UCSD-AML1 (cell line): ENCODE data around the gene ALDH7A1.
"Not testable (repeated sequence)": the region's sequence is repeated elsewhere in the genome, so short reads cannot be mapped to it uniquely, and the experiment has no call there.

ENCODE experiments used
- DNase-seq: peaks from one replicate; lab custom pipeline; 2025; ENCODE audit not compliant: unreplicated experiment; lab: John Stamatoyannopoulos, UW

Gene ALDH7A1

DNA sequence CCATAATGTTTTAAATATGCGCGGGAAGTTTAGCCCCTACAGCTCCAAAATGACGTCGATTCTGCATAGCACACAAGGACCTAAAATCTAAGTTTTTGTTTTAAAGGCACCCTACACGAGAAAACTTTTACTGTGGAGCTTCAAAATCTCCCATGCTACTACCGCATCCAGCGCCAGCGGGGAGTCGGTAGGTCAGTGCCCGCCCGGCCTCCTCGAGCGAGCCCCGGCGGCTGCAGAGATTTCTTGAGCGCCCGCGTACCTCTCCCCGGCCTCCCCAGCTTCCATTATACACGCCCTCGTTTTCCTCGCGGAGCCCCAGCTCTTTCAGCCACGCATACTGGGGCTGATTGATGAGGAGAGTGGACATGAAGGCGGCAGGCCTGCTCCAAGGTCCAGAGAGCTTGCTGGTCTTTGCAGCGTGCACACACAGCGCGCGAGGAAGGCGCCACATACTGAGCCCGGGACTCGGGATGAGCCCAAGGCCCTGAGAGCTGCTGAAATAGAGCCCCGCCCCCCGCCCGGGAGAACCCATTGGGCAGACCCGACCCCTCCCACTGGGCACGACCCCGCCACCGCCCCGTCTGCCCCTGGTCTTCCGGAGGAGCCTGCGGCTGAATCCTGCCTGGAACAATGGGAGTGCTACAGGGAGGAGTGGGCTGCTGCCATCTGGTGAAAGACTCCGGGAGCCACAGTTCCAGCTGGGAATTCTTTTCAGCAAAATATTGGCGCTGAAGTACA is at the start of gene ALDH7A1:
Gene ALDH7A1 (minus strand): TSS at position 472 of the 738 bp plus-strand sequence. CDS start 21 bp downstream, at position 451.
- DNase-seq: peak; percentile 84

DNA sequence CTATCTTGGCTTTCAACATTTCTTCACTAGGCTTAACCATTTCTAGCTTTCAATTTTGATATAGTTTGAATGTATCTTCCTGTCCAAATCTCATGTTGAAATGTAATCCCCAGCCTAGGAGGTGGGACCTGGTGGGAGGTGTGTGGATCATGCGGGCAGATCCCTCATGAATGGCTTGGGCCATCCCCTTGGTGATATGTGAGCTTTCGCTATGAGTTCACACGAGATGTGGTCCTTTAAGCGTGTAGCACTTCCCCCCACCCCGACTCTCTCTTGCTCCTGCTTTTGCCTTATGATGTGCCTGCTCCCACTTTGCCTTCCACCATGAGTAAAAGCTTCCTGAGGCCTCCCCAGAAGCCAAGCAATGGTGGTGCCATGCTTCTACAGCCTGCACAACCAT is 46.4 kb upstream of the ALDH7A1 start:
- DNase-seq: no peak

DNA sequence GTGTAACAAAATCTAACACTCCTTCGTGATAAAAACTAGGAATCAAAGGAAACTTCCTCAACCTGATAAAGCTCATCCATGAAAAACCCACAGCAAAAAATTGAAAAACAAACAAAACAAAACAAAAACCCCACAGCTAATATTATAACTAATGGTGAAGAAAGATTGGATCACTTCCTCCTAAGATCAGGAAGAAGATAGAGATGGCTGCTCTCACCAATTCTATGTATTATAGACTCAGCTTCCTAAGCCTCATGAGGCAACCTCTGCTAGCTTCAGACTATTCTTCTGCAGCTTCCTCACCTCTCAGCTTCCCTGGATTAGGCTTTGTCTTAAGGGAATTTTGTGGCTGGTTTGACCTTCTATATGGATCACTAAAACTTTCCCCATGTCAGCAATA is 45.8 kb upstream of the ALDH7A1 start:
- DNase-seq: no peak

DNA sequence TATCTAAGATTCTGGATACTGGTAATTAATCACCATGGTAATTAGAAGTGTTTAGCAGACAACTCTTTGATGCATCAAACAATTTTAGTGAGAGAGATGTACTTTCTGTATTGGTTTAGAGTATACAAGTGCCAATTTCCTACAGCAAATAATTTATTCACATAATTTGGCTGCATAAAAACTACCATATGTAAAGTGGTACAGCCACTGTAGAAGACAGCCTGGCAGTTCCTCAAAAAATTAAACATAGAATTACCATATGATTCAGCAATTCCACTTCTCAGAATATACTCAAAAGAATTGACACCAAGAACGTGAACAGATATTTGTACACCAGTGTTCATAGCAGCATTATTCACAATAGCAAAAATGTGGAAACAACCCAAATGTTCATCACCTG is 41.9 kb upstream of the ALDH7A1 start:
- no peak for DNase-seq

DNA sequence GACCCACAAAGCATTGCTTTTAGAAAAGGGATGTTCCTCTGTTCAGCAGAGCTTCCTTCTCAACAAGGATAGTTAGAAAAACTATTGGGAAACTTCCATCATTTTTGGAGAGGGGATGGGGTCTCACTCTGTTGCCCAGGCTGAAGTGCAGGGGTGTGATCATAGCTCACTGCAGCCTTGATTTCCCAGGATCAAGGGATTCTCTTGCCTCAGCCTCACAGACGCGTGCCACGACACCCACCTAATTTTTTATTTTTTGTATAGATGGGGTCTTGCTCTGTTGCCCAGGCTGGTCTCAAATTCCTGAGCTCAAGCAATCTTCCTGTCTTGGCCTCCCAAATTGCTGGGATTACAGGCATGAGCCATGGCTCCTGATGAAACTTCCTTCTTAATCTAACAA is 40.6 kb upstream of the ALDH7A1 start:
- no peak for DNase-seq

DNA sequence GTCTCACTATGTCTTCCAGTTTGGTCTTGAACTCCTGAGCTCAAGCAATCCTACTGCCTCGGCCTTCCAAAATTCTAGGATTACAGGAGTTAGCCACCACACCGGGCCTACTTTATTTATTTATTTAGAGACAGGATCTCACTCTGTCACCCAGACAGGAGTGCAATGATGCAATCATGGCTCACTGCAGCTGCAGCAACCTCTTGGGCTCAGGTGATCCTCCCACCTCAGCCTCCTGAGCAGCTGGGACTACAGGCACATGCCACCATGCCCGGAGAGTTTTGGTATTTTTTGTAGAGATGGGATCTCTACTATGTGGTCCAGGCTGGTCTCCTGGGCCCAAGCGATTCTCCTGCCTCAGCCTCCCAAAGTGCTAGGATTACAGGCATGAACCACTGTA is 38.5 kb upstream of the ALDH7A1 start:
- DNase-seq: no peak

DNA sequence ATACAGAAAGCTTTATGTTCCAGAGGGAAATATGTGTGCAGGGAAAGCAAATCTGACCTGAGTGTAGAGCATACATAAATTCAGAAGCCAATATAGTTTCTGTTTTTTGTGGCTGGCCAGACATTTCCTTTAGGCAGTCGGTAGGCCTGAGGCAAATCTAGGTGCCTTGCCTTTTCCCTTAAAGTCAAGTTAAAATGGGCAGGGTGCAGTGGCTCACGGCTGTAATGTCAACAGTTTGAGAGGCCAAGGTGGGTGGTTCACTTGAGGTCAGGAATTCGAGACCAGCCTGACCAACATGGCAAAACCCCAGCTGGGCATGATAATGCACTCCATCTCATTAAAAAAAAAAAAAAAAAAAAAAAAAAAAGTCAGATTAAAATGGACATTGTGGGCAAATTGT is 36.9 kb upstream of the ALDH7A1 start:
- DNase-seq: no peak

DNA sequence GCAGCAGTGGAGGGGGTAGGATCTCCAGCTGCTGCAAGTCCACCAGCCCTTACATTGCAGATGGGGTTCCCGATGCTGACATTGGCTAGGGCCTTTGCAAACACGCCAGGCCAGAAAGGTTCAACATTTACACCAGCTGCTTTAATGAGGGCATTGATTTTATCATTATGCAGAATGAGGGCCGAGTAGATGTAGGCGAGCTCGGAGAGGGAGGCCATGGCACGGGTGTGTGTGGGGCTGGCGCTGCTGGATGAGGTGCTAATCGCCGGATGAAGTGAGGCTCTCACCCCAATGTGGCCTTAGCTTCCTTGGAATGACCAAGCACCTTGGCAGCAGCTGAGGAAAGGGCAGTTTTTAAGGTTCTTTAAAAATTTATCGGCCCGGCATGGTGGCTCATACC is 33.1 kb upstream of the ALDH7A1 start:
- DNase-seq: no peak

DNA sequence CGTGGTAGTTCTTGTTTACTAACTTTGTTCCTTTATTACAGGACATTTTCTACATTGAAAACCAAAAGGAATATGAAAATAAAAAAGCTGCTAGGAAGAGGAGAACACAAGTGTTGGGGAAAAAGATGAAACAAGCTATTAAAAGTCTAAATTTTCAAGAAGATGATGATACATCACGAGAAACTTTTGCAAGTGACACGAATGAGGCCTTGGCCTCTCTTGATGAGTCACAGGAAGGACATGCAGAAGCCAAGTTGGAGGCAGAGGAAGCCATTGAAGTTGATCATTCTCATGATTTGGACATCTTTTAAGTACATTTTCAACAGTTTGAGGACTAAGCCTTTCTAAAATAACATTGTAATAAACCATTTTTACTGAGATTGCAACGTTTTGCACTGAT is 29.5 kb upstream of the ALDH7A1 start:
- DNase-seq: no peak

DNA sequence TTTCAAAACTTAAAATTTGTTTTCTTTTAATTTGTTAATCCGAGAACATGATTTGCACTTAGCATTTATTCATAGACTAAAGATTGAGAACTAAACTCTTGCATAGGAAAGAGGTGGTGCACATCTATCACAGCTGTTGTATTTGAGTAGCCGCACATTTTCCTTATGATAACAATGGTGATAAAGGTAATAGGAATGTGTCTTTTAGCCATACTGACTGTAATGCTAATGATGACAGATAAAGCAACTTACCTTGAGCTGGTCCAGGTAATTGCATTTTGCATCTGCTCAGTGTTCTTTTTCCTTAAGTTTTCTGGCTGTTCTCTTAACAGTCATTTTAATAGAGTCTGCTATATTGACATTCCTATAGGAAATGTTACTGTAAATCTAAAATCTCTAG is 24.8 kb upstream of the ALDH7A1 start:
- no peak for DNase-seq

DNA sequence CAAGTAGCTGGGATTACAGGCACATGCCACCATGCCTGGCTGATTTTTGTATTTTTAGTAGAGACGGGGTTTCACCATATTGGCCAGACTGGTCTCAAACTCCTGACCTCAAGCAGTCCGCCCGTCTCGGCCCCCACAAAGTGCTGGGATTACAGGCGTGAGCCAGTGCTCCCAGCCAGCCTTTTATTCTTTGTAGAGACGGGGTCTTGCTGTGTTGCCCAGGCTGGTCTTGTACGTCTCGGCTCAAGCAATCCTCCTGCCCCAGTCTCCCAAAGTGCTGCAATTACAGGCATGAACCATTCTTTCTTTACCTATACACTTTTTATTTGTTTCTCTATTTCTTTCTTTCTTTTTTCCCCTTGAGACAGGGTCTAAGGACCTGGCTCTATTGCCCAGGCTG is 22.6 kb upstream of the ALDH7A1 start:
- DNase-seq: not testable (repeated sequence)

DNA sequence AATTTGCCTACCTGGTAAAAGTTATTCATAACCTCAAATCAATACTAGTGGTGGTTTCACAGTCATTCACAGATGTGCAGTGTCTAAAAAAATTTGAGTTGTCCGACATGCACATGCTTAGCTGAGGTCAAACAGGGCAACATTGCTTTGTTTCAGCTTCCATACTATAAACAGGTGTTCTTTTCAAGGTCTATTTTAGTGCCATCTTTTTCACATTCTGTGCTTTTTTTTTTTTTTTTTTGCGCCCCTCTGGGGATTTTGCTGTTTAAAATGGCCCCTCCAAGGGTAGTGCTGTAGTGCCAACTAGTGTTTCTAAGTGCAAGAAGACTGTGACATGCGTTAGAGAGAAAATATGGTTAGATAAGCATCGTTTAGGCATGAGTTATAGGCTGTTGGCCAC is 20.3 kb upstream of the ALDH7A1 start:
- no peak for DNase-seq

DNA sequence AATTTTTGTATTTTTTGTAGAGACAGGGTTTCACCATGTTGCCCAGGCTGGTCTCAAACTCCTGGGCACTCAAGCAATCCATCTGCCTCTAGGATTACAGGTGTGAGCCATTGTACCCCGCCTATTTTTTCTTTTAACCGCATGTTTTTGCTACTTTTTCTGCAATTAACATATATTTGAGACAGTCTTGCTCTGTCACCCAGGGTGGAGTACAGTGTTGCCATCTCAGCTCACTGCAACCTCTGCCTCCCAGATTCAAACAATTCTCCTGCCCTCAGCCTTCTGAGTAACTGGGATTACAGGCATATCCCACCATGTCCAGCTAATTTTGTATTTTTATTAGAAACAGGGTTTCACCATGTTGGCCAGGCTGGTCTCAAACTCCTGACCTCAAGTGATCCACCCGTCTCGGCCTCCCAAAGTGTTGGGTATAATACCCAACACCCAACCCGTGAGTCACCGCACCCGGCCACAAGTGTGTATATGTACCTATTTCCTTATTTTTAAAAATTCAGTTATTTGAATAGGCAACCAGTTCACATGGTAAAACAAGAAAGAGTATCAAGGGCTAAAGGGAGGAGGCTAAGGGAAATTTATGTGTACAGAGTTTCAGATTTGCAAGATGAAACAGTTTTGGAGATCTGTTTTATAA is 19.0 kb upstream of the ALDH7A1 start:
- no peak for DNase-seq

DNA sequence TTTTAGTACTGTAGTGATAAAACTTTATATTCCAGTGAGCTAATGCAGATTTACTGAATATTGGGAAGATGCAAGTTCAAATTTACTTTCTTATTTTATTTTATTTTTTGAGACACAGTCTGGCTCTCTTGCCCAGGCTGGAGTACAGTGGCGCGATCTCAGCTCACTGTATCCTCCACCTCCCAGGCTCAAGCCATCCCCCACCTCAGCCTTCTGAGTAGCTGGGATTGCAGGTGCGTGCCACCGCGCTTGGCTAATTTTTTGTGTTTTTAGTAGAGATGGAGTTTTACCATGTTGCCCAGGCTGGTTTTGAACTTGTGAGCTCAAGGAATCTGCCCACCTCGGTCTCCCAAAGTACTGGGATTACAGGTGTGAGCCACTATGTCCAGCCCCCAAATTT is 15.6 kb upstream of the ALDH7A1 start:
- DNase-seq: no peak

DNA sequence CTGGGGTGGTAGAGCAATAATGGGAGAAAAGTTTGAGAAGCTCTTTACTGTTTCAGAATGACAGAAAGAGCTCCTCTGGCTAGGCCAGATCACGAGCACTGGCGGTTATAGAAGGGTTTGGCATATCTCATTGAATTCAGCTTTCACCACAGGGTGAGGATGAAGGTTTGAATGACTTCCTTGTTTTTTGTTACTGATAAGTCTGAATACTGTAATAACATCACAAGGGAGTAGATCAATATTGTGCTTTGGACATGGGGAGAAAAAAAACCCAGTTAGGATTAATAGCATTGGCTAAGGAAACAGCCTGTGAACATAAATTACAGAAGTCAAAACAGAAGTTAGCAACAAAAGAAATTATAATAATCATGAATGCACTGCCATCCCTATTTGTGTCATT is 15.1 kb upstream of the ALDH7A1 start:
- DNase-seq: no peak

DNA sequence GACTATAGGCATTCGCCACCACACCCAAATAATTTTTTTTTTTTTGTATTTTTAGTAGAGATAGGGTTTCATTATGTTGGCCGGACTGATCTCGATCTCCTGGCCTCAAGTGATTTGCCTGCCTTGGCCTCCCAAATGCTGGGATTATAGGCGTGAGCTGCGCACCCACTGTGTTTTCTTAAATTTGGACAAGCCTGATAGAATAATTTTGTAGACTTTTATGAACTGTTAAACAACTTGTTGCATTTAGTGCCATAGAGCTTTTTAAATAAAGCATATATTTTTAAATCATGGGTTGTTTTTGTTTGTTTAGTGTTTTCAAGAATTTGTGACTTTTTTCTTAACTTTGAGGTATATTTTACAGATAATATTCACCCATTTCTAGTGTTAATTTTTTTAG is 10.5 kb upstream of the ALDH7A1 start:
- no peak for DNase-seq

DNA sequence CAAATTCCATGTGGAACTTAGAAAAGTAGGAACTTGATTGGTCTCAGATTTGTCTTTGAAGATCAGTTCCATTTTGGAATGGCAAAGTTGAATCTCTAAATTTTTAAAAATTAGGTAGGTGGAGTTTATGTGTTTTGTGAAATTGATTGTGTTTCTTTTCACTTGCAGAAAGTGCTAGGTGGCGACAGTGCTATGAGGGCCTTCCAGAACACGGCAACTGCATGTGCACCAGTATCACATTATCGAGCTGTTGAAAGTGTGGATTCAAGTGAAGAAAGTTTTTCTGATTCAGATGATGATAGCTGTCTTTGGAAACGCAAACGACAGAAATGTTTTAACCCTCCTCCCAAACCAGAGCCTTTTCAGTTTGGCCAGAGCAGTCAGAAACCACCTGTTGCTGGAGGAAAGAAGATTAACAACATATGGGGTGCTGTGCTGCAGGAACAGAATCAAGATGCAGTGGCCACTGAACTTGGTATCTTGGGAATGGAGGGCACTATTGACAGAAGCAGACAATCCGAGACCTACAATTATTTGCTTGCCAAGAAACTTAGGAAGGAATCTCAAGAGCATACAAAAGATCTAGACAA is 8.5 kb upstream of the ALDH7A1 start:
- DNase-seq: no peak

DNA sequence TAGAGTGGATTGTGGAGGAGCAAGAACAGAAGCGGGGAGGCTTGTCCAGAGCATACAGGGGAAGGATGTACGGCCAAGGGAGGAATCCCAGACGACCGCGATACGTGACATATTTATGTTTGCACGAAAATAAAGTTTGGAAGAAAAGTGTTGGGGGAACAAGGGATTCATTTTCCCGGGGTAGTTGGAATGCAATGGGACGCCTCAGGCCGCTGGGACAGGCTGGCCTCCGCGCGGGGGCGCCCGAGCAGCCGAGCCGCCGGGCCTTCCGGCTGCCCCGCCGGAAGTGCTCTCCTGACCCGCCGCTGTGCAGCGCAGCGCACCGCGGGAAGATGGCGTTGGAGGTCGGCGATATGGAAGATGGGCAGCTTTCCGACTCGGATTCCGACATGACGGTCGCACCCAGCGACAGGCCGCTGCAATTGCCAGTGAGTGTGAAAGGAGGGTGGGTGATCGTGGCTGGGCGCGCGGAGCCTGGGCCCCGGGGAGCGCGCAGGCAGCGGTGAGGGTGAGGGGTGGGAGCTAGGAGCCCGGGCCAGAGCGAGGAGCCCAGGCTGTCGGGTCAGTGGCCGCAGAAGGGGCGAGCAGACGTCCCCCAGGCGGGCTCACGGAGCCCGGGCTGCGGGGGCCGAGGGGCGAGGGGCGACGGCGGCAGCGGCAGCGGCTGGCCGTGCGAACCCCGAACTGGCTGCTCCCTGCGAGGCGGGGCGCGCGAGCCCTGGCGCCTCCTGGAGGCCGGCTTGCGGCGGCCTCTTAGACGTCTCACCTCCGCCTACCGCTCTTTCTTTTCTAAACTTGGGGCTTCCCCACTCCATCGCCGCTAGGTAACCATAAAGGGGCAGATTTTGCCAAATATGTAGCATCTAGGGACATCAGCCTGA is 5.9 kb upstream of the ALDH7A1 start, which contains the start of gene PHAX:
Gene PHAX (plus strand): TSS at position 317 of the 881 bp plus-strand sequence. CDS start 16 bp downstream, at position 333.
- peak; percentile 85 for DNase-seq

DNA sequence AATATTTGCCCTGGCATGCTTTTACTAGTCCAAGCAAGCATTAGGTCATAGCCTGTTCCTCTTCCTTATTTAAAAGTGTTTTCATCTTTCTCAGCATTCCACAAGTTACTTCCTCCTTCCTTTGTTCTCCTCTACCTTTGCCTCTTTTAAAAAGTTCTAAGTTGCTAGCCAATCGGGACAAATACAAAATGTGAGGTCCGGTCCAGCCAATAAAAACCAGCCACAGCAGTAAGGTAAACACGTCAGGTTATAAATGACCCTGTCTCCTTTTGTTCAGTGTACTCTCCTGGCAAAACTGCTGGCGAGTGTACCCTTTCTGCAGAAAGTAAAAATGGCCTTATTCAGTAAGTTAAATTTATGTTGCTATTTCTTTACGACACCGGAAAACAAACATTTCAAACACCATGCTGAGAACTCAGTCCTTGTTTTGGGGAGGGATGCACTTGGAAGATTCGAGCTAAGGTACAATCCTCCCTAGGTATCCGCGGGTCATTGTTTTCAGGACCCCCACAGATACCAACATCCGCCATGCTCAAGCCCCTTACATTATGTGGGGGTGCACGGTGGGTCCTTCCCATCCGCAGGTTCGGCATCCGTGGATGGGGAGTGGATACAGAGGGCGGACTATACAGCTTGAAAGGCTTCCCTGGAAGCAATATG is 5.1 kb upstream of the ALDH7A1 start:
- not testable (repeated sequence) for DNase-seq

DNA sequence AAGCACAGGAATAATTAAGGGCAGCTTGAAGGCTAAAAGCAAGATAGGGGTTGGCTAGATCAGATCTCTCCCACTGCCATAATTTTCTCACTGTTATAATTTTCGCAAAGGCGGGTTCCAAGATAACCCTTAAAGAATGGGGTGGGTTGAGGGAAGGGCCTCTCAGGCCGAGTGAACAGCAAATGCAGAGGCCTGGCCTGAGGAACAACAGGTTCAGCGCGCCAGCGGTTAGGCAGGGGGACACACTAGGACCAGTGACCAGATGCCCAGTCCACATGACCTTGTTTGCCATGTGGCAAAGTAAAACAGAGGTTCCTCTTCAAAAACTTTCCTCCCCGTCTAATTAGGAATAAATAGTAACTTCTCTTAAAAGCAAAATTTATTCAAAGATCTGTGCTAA is 4.5 kb upstream of the ALDH7A1 start:
- no peak for DNase-seq

DNA sequence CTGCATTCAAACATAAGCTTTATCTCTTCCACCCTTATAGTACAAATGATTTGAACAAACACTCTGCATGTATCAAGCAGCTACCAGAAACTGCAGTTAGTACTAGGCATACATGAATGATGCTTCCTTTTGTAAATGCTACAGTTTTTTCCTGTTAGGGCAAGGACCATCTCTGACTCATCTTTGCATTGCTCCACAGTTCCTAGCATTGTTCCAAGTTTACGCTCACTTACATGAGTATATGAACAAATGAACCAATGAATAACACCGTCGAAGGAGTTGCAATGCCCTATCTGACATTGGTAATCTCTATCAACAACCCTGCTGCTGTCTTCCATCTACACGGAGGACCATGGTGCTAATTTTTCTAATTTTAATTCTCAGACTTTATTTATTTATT is 2.1 kb upstream of the ALDH7A1 start:
- no peak for DNase-seq
